Inflammatory macrophage treated with lipopolysaccharide for 4 hours (primary cell): ENCODE measurements around the gene MOSMO.
"Not testable (repeated sequence)": the region's sequence is repeated elsewhere in the genome, so short reads cannot be mapped to it uniquely, and the experiment has no call there.

Experiments used
- DNase-seq: peaks from one replicate; pipeline ENCODE4 v3.0.0-alpha.2; 2020

MOSMO gene

DNA sequence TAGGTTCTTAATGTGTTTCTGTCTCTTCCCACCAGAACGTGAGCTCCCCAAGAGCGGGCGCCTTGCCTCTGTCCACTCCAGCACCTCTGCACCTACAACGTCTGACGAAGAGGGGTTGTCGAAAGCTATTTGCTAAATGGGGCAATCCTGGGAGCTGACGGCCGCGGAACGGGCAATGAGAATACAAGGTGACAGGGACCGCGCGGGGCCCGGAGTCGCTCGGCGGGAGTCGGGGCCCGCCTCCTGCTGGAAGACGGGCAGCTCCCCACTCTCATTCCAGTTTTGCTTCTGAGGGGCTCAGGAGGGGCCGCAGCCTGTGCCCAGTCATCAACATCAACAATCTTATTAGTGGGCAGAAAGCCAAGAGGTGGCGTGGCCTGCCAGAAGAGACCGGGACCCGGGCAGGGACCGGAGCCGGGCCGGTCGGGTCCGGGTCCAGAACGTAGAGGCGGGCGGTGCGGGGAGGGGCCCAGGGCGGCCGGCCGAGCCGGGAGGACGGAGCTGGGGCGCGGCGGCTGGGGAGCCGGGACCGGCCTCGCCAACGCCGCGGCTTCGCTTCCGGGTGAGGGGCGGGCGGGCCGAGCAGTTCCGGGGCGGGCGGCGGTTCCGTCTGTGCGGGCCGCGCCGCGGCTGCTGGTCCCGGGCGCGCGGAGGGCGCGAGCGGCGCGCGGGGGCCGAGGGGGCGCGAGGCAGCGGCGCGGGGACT lies at the start of gene MOSMO:
MOSMO (plus strand) TSS at position 603 of the 706 bp plus-strand sequence. CDS start 191 bp downstream, outside the sequence.
- DNase-seq: peak; percentile 70

- DNase-seq: no peak
Observed at GRCh38 chr16:21959050-21959449, 48.9 kb upstream of the MOSMO start.

GRCh38 chr16:21962475-21962874 lies 45.4 kb upstream of the MOSMO start:
- DNase-seq: no peak

DNA sequence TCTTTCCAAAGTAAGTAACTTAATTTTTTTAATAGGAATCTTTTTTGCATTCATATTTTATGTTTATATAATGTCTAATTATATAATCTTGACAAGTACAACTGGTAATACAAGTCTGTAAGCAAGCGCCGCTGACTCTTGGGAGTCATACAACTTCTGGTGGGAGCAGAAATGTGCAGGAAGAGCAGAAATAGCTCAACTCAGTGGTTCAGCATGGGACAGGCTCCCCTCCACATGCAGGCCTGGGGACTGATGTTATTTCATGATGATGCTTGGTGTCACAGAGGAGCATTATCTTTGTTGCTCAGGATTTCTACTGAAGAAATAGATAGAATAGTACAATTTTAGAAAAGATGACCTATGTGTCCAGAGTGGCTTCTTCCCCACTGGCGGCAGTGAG lies 44.0 kb upstream of the MOSMO start:
- DNase-seq: no peak

DNA sequence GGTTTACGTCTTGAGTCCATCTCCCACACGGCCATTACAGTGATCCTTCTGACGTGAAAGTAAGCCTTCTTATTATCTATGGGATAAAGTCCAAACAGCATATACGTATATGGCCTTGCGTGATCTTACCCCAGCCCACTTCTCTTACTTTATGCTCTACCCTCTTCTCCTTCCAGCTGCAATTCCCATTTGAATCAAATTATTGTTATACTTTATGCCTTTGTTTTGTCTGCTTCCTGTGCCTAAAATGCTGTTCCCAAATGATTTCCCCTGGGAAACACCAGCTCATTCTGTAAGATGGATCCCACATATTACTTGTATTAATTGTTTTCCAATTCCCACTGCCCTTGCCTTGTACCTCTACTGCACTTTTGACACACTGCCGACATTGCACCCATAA lies 43.6 kb upstream of the MOSMO start:
- DNase-seq: no peak

- DNase-seq: no peak
Observed at GRCh38 chr16:21971856-21972255, 36.1 kb upstream of the MOSMO start.

DNA sequence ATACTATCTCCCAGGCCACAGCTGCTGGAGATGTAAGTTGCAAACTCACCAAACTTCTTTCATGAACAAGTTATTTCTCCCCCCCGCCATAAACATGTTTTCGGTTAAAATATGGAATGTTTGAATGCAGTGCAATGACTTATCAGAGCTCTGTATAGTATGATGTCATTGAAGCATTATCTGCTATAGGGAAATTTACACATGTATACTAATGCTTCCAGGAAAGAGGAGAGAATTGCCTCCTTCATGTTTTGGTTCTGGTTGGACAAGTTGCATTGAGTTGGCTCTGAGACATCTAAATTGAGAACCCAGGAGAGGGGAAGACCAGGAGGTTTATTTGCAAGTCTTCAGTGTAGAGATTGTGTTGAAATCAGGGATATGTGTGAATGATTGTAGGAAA lies 34.0 kb upstream of the MOSMO start:
- no peak for DNase-seq

GRCh38 chr16:21980032-21980431 lies 27.9 kb upstream of the MOSMO start:
- DNase-seq: no peak

GRCh38 chr16:21982108-21982507 lies 25.8 kb upstream of the MOSMO start:
- DNase-seq: no peak

DNA sequence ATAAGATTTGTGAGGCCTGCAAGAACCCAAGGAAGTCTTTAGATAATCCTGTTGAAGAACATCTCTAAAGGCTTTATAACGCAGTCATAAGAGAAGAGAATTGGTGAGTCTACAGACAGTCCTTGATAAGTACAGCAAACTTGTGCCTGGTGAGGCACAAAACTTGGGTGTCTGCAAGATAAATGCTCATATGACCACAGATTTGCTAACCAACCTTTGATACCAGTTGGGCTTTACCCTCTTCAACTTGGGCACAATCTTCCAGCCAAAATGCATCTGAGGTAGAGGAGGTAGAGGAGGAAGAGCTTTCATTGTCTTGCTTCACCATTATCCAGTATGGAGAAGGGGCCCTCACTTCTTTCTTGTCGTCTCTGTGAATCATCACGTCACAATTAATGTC lies 23.8 kb upstream of the MOSMO start:
- no peak for DNase-seq

- DNase-seq: no peak
Observed at GRCh38 chr16:21985524-21985923, 22.4 kb upstream of the MOSMO start.

GRCh38 chr16:21986692-21987246 lies 21.1 kb upstream of the MOSMO start:
- DNase-seq: no peak

DNA sequence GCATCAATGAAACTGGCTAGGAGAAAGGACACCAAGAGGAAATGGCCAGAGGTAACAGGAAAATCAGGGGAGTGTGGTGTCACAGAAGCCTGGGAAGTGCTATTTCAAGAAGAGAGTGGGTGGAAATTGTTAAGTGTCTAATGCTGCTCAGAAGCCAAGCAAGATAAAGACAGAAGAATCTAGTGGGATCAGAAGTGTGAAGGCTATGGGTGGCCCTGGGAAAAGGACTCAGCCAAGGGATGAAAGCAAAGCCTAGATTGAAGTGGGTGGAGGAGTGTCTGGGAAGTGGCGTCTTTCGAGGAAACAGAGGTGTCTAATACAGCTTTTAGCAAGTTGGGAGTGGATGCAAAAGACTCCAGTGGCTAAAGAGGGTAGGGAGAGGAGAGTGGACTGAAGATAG lies 20.4 kb upstream of the MOSMO start:
- DNase-seq: no peak

DNA sequence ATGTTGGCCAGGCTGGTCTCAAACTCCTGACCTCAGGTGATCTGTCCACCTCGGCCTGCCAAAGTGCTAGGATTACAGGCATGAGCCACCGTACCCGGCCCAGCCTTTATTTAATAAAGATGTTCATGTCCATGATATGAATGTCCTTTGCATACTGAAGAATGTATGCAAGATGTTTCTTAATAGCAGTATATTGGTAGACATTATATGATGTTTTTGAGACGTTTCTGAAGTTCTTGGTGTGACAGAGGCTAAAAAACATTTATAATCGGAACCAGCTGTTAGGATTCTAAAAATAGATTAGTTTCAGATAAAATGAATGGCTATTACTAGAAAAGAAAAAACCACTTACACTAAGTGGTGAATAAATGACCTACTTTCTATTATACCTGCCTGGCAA lies 18.8 kb upstream of the MOSMO start:
- DNase-seq: no peak

DNA sequence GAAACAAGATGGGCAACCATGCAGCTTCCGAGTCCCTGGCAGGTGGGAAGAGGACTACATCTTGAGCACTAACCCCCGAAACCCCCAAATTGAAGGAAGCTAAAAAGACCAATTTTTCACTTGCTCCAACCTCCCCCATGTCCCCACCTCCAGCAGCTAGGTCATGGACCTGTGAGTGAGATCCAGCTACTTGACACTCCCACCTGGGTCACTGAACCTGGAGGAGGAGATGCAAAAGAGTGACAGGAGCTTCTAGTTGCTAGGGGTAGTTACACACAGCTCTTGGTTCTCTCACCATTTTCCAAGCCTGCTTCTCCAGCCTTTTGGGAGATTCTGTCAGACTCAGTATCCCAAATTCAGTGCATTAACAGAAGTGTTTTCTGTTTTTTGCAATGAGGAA lies 18.2 kb upstream of the MOSMO start:
- DNase-seq: no peak

GRCh38 chr16:21990381-21990944 lies 17.4 kb upstream of the MOSMO start:
- no peak for DNase-seq

GRCh38 chr16:21991621-21992020 lies 16.3 kb upstream of the MOSMO start:
- DNase-seq: no peak

DNA sequence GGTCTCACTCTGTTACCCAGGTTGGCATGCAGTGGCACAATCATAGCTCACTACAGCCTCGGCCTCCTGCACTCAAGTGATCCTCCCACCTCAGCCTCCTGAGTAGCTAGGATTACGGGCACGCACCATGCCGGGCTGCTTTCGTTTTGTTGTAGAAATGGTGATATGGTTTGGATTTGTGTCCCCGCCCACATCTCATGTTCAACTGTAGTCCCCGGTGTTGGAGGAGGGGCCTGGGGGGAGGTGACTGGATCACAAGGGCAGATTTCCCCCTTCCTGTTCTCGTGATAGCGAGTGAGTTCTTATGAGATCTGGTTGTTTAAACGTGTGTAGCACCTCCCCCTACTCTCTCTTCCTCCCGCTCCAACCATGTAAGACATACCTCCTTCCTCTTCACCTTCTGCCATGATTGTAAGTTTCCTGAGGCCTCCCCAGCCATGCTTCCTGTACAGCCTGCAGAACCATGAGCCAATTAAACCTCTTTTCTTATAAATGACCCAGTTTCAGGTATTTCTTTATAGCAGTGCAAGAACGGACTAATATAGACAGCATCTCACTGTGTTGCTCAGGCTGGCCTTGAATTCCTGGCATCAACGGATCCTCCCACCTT lies 12.9 kb upstream of the MOSMO start:
- DNase-seq: no peak

DNA sequence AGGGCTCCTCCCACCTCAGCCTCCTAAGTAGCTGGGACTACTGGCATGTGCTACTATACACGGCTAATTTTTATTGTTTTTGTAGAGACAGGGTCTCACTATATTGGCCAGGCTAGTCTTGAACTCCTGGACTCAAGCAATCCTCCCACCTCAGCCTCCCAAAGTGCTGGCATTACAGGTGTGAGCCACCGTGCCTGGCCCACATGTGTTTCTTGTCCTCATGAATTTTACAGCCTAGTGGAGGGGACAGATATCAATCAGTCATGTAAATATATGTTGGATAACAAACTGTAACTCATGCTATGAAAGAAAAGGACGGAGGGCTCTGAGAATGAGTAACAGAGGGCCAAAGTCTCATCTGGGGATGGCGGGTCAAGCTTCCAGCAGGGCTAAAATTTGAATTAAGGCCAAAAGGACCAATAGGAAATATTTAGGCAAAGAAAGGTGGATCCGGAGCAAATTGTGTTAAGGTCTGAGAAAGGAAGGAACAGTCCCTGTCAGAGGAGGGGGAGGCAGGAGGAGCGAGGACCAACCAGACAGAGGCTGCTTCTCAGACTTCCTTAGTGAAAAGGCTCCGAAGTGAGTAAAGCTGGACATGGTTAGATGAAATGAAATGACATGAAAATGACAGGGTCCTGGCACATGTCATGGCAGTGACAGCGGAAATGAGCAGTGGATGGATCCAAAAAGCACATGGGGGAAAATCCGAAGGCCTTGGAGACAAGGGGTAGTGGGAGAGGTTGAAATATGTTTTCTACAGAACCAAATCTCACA lies 10.8 kb upstream of the MOSMO start:
- DNase-seq: no peak

GRCh38 chr16:21997697-21998480 lies 10.0 kb upstream of the MOSMO start:
- DNase-seq: no peak

- no peak for DNase-seq
Observed at GRCh38 chr16:22001591-22001990, 6.3 kb upstream of the MOSMO start.

DNA sequence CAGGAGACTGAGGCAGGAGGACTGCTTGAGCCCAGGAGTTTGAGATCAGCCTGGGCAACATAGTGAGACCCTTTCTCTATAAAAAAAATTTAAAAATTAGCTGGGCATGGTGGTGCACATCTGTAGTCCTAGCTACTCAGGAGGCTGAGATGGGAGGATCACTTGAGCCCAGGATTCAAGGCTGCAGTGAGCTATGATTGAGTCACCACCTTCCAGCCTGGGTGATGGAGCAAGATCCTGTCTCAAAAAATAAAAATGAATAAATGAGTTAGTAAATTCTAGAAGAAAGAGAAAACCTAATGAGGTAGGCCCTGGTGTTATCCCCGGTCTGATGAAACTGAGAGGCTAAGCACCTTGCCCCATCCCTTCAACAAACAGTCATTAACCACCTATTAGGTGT lies 5.9 kb upstream of the MOSMO start:
- not testable (repeated sequence) for DNase-seq

DNA sequence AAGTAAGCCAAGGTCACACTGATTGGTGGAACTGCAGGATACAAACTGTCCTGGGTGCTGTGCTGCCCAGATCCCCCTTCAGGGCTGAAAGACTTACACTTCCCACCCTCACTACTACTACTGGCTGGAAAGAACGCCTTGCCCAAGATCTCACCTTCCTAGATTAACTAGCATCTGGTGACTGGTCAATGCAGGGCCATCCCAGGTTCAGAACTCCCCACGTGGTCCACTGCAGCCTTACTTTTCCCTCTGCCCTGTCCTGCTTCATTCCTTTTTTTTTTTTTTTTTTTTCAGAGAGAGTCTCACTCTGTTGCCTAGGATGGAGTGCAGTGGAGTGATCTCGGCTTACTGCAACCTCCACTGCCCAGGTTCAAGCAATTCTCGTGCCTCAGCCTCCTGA lies 4.7 kb upstream of the MOSMO start:
- no peak for DNase-seq
